GM12878 (cell line): ENCODE data around the gene MEGF9. TPM values are rescaled to one million over a fixed set of nuclear protein-coding genes. Genes with fewer than 3 reads are reported as not detected.

Experiments
- ATAC-seq: fragments of 200-7000 bp; cut with Tn5 transposase; 3 replicates; pipeline ENCODE4 v1.9.1; 2020; ENCODE audit warnings: mild to moderate bottlenecking, moderate library complexity
- BruUV-seq: library from RNA; stranded (reverse); fragments of 400-500 nt; replicated peaks from 2 replicates; lab custom pipeline; 2021; lab: Mats Ljungman, UMichigan
- CTCF ChIA-PET: fragments of 300-600 bp; sonication (Branson Sonifier 250); formaldehyde crosslinking; extraction: SDS; loops from one replicate; lab custom pipeline; 2021; ENCODE audit warnings: inconsistent platforms; lab: Yijun Ruan, JAX
- POLR2A ChIA-PET: fragments of 350-600 bp; formaldehyde crosslinking; extraction: SDS; loops from one replicate; lab custom pipeline; 2021; ENCODE audit warnings: inconsistent platforms; lab: Charles Lee
- RAD21 ChIA-PET: fragments of 300-600 bp; sonication (Branson Sonifier 250); formaldehyde crosslinking; loops from one replicate; lab custom pipeline; 2023; ENCODE audit warnings: antibody characterized with exemption; ENCODE audit not compliant: unreplicated experiment; lab: Charles Lee
- SMC1A ChIA-PET: fragments of 300-600 bp; sonication (Branson Sonifier 250); formaldehyde crosslinking; loops from one replicate; lab custom pipeline; 2023; ENCODE audit not compliant: unreplicated experiment, uncharacterized antibody; lab: Charles Lee
- DNase-seq: peaks from one replicate; pipeline ENCODE4 v3.0.0-alpha.2; 2011; ENCODE audit warnings: low read depth, low spot score
- FAIRE-seq: peaks from 3 replicates; lab custom pipeline; 2011; peaks lifted over from hg19 to GRCh38; lab: Jason Lieb, UNC
- H2AFZ ChIP-seq: 2 replicates; pipeline ENCODE4 v1.6.0; 2011; ENCODE audit warnings: low read depth, low read length, control low read depth; ENCODE audit not compliant: control insufficient read depth
- H3K27ac ChIP-seq: 2 replicates; pipeline ENCODE4 v1.5.1; 2011; ENCODE audit warnings: control low read depth; ENCODE audit not compliant: control insufficient read depth, insufficient read depth
- H3K27me3 ChIP-seq, 2 experiments: replicated peaks in 1 of 2; 2 replicates each; pipeline versions ENCODE4 v1.6.0 to v1.6.1; 2011; ENCODE audit warnings: low read length in 1 of 2; ENCODE audit not compliant: control insufficient read depth in 2 of 2, insufficient read depth in 2 of 2
- H3K36me3 ChIP-seq, 2 experiments: 2 replicates each; pipeline ENCODE4 v1.5.1; 2011; ENCODE audit warnings: low read length in 1 of 2; ENCODE audit not compliant: control insufficient read depth in 2 of 2, insufficient read depth in 2 of 2
- H3K4me1 ChIP-seq: 2 replicates; pipeline ENCODE4 v1.6.1; 2011; ENCODE audit warnings: mild to moderate bottlenecking, low read length, moderate library complexity, mixed read lengths; ENCODE audit not compliant: control insufficient read depth, insufficient read depth
- H3K4me2 ChIP-seq: 2 replicates; pipeline ENCODE4 v1.6.0; 2011; ENCODE audit warnings: control low read depth; ENCODE audit not compliant: control insufficient read depth, insufficient read depth
- H3K4me3 ChIP-seq: fragments of 200-600 bp; sonication (generic); 2 replicates; pipeline ENCODE4 v1.5.1; 2016
- H3K79me2 ChIP-seq: 2 replicates; pipeline ENCODE4 v1.6.0; 2011; ENCODE audit warnings: low read length; ENCODE audit not compliant: control insufficient read depth, insufficient read depth
- H3K9ac ChIP-seq: 2 replicates; pipeline ENCODE4 v1.8.0; 2011; ENCODE audit warnings: low read length, control low read depth, mixed read lengths; ENCODE audit not compliant: control insufficient read depth, insufficient read depth
- H3K9me3 ChIP-seq: replicated peaks from 3 replicates; pipeline ENCODE4 v1.5.1; 2011; ENCODE audit warnings: mild to moderate bottlenecking, low read length; ENCODE audit not compliant: control insufficient read depth, insufficient read depth
- H4K20me1 ChIP-seq: 2 replicates; pipeline ENCODE4 v1.6.0; 2011; ENCODE audit not compliant: control insufficient read depth, insufficient read depth
- BMI1 ChIP-seq: fragments of 450-650 bp; IDR thresholded peaks from 2 replicates; pipeline ENCODE4 v1.6.1; 2016; ENCODE audit warnings: mild to moderate bottlenecking, moderate library complexity, borderline replicate concordance
- CEBPB ChIP-seq, 2 experiments: fragments of 150-350 bp in 1 of 2; IDR thresholded peaks; 2 replicates each; pipeline ENCODE4 v1.6.1; 2012 to 2014; ENCODE audit warnings: low read depth in 2 of 2, low read length in 2 of 2, borderline replicate concordance in 1 of 2, inconsistent platforms in 1 of 2
- EP300 ChIP-seq, 2 experiments: fragments of 150-350 bp in 1 of 2; IDR thresholded peaks; 2 replicates each; pipeline ENCODE4 v1.6.1; 2011 to 2012; ENCODE audit warnings: low read depth in 2 of 2, low read length in 2 of 2, borderline replicate concordance in 1 of 2, improper control_type of control experiment in 1 of 2, inconsistent platforms in 1 of 2; ENCODE audit not compliant: control insufficient read depth in 1 of 2
- GABPA ChIP-seq: IDR thresholded peaks from 2 replicates; pipeline ENCODE4 v1.6.1; 2014; ENCODE audit warnings: antibody characterized with exemption, low read depth, mild to moderate bottlenecking, inconsistent platforms
- GATAD2B ChIP-seq: fragments of 450-650 bp; conservative IDR thresholded peaks from 2 replicates; pipeline ENCODE4 v1.6.1; 2017; ENCODE audit warnings: low read depth, mild to moderate bottlenecking, moderate library complexity
- HDGF ChIP-seq: fragments of 450-650 bp; IDR thresholded peaks from 2 replicates; pipeline ENCODE4 v1.6.1; 2016; ENCODE audit warnings: antibody characterized with exemption
- IKZF2 ChIP-seq, 2 experiments: fragments of 450-650 bp; IDR thresholded peaks; 2 replicates each; pipeline ENCODE4 v1.6.1; 2017; ENCODE audit warnings: mild to moderate bottlenecking in 2 of 2, moderate library complexity in 2 of 2
- JUNB ChIP-seq: IDR thresholded peaks from 2 replicates; pipeline ENCODE4 v1.6.1; 2016; ENCODE audit warnings: antibody characterized with exemption, mild to moderate bottlenecking
- KAT2A ChIP-seq: conservative IDR thresholded peaks from 2 replicates; pipeline ENCODE4 v1.6.1; 2011; ENCODE audit warnings: low read depth, low read length; ENCODE audit not compliant: control insufficient read depth
- NR2C2 ChIP-seq: IDR thresholded peaks from 2 replicates; pipeline ENCODE4 v1.6.1; 2011; ENCODE audit warnings: borderline replicate concordance, low read depth; ENCODE audit not compliant: control insufficient read depth, insufficient read length
- PML ChIP-seq: IDR thresholded peaks from 2 replicates; pipeline ENCODE4 v1.6.1; 2012; ENCODE audit warnings: low read length, inconsistent platforms
- SRF ChIP-seq, 2 experiments: IDR thresholded peaks; 2 replicates each; pipeline ENCODE4 v1.6.1; 2011; ENCODE audit warnings: low read depth in 2 of 2, low read length in 2 of 2, mild to moderate bottlenecking in 1 of 2, moderate library complexity in 1 of 2
- STAT1 ChIP-seq: fragments of 450-650 bp; conservative IDR thresholded peaks from 2 replicates; pipeline ENCODE4 v1.6.1; 2014; ENCODE audit warnings: antibody characterized with exemption, mild to moderate bottlenecking
- YY1 ChIP-seq: IDR thresholded peaks from 2 replicates; pipeline ENCODE4 v1.6.1; 2011; ENCODE audit warnings: low read depth, mild to moderate bottlenecking, low read length
- ZBED1 ChIP-seq: IDR thresholded peaks from 2 replicates; pipeline ENCODE4 v1.6.1; 2016; ENCODE audit warnings: borderline replicate concordance
- ZNF384 ChIP-seq: IDR thresholded peaks from 2 replicates; pipeline ENCODE4 v1.6.1; 2012; ENCODE audit warnings: low read depth, mild to moderate bottlenecking, low read length, improper control_type of control experiment, borderline replicate concordance
- WGBS: methylation state at CpG from one replicate; pipeline ENCODE4 v1.1.6; 2016; ENCODE audit warnings: low lambda C conversion rate; ENCODE audit not compliant: insufficient replicate concordance, insufficient coverage; ENCODE audit errors: missing lambda C conversion rate; 5-methylcytosine and 5-hydroxymethylcytosine counted together
- in situ Hi-C: fragments of 300-500 bp; cut with MboI; formaldehyde crosslinking; loops from 9 replicates; pipeline ENCODE4 v1.14.3; 2018; ENCODE audit warnings: mixed read lengths
- intact Hi-C: fragments of 100-400 bp; cut with micrococcal nuclease; formaldehyde crosslinking; loops from one replicate; pipeline ENCODE4 v1.14.2; 2022; ENCODE audit not compliant: unreplicated experiment
- polyA plus RNA-seq, 11 experiments: library from polyadenylated mRNA; depleted of rRNA in 4 of 11; unstranded in 6 of 11; stranded (reverse) in 5 of 11; fragments of >200 nt; fragmentation: Nextera tagmentation in 4 of 11; fragmentation: Illumina TruSeq in 1 of 11; extraction: Ambion mirVana in 4 of 11; extraction: Trizol in 1 of 11; gene quantifications; 1 replicate in 1 of 11; 2 replicates in 10 of 11; pipeline versions ENCODE4 v1.2.1 to v1.2.3, GENCODE V29; 2011 to 2016; ENCODE audit warnings: inconsistent platforms in 2 of 11, missing spikeins in 2 of 11, low read depth in 1 of 11
- total RNA-seq, 4 experiments: library from RNA; depleted of rRNA in 3 of 4; stranded (reverse); fragments of >200 nt in 3 of 4; fragmentation: Illumina TruSeq in 1 of 4; extraction: Trizol in 1 of 4; gene quantifications; 2 replicates each; pipeline versions ENCODE4 v1.2.1 to v1.2.3, GENCODE V29; 2013 to 2021
- TF ChIP-seq, protein P1 (sequence below): IDR thresholded peaks from 2 replicates; pipeline ENCODE4 v1.6.1; 2011; ENCODE audit warnings: low read depth, low read length, improper control_type of control experiment, borderline replicate concordance
- TF ChIP-seq, protein P2 (sequence below): fragments of 450-650 bp; IDR thresholded peaks from 2 replicates; pipeline ENCODE4 v1.6.1; 2016; ENCODE audit warnings: mild to moderate bottlenecking
- TF ChIP-seq, protein P3 (sequence below): fragments of 150-350 bp; IDR thresholded peaks from 2 replicates; pipeline ENCODE4 v1.6.1; 2014; ENCODE audit warnings: mild to moderate bottlenecking, low read depth, low read length

Gene MEGF9
- total and polyA plus RNA-seq, 10 of the 15 experiments (the other 5 are each of a cell fraction or from before 2014, with no cell fraction given) = 0.71 to 5.1 (median 2.6) TPM

GRCh38 chr9:120737416-120738165, 23.3 kb upstream of the MEGF9 start (continued):
- TF ChIP-seq, protein P1, sequence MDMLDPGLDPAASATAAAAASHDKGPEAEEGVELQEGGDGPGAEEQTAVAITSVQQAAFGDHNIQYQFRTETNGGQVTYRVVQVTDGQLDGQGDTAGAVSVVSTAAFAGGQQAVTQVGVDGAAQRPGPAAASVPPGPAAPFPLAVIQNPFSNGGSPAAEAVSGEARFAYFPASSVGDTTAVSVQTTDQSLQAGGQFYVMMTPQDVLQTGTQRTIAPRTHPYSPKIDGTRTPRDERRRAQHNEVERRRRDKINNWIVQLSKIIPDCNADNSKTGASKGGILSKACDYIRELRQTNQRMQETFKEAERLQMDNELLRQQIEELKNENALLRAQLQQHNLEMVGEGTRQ = no peak
- no peak for TF ChIP-seq STAT1
- no peak for TF ChIP-seq ZNF384
- TF ChIP-seq, all 136 proteins: peak for 0

DNA sequence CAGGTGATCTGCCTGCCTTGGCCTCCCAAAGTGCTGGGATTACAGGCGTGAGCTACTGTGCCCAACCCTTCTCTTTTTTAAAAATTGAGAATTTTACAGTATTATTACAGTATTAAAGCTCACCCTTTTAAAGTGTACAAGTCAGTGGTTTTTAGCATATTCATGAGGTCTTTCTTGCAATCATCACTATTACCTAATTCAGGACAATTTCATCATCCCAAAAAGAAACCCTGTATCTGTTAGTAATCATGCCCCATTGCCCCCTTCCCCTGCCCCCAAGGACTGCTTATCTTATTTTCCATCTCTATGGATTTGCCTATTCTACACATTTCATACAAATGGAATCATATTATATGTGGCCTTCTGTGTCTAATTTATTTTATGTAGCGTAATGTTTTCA, 22.6 kb upstream of the MEGF9 start:
- H2AFZ ChIP-seq = no peak overlapping the region
- ATAC-seq = no peak
- ChIA-PET RAD21 (no interaction called here), POLR2A (no interaction called here), CTCF (interaction anchor here (0.7 to 0.9 kb wide), 3 partner anchors 19 to 323 kb away, joined by 3 to 4 read pairs (median 3); no protein-coding TSS in a partner anchor), SMC1A (no interaction called here)
- no peak for DNase-seq
- no peaks in the 10 kb centered on the region for H3K79me2 ChIP-seq
- H3K9me3 ChIP-seq = no peaks in the 10 kb centered on the region
- H3K36me3 ChIP-seq = no peaks in the 10 kb centered on the region
- BruUV-seq = no TSS peak
- H3K4me3 ChIP-seq = no peak overlapping the region
- FAIRE-seq = no peak
- intact Hi-C loops (no loop called here), in situ Hi-C loops (no loop called here)
- WGBS = 56% methylated on average over 2 of the region's 2 CpGs
- H3K4me2 ChIP-seq = no peak overlapping the region
- H3K4me1 ChIP-seq = peaks cover 6% of the 10 kb centered on the region
- no peaks in the 10 kb centered on the region for H3K27me3 ChIP-seq
- H3K9ac ChIP-seq = no peak overlapping the region
- no peak overlapping the region for H3K27ac ChIP-seq
- no peaks in the 10 kb centered on the region for H4K20me1 ChIP-seq
- TF ChIP-seq NR2C2 (no peak), BMI1 (no peak), YY1 (no peak), KAT2A (no peak), JUNB (no peak), HDGF (no peak), ZBED1 (no peak), CEBPB (IDR thresholded peaks at IDR 0.05; ENCODE audit: borderline replicate concordance in 1 of 2, low read depth in 2 of 2, low read length in 2 of 2) (no peak), GABPA (no peak), SRF (IDR thresholded peaks at IDR 0.05; ENCODE audit: low read depth in 2 of 2, low read length in 2 of 2) (no peak), PML (no peak), IKZF2 (IDR thresholded peaks at IDR 0.05) (no peak), GATAD2B (no peak), EP300 (IDR thresholded peaks at IDR 0.05; ENCODE audit: borderline replicate concordance in 1 of 2, control insufficient read depth in 1 of 2, low read depth in 2 of 2, low read length in 2 of 2) (no peak)
- TF ChIP-seq, protein P2, sequence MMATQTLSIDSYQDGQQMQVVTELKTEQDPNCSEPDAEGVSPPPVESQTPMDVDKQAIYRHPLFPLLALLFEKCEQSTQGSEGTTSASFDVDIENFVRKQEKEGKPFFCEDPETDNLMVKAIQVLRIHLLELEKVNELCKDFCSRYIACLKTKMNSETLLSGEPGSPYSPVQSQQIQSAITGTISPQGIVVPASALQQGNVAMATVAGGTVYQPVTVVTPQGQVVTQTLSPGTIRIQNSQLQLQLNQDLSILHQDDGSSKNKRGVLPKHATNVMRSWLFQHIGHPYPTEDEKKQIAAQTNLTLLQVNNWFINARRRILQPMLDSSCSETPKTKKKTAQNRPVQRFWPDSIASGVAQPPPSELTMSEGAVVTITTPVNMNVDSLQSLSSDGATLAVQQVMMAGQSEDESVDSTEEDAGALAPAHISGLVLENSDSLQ = no peak
- TF ChIP-seq, protein P1 = no peak
- TF ChIP-seq, protein P3, sequence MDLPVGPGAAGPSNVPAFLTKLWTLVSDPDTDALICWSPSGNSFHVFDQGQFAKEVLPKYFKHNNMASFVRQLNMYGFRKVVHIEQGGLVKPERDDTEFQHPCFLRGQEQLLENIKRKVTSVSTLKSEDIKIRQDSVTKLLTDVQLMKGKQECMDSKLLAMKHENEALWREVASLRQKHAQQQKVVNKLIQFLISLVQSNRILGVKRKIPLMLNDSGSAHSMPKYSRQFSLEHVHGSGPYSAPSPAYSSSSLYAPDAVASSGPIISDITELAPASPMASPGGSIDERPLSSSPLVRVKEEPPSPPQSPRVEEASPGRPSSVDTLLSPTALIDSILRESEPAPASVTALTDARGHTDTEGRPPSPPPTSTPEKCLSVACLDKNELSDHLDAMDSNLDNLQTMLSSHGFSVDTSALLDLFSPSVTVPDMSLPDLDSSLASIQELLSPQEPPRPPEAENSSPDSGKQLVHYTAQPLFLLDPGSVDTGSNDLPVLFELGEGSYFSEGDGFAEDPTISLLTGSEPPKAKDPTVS = no peak
